C4-2B (cell line): ENCODE measurements around the gene SLC25A25.
"Not testable (repeated sequence)": the region's sequence is repeated elsewhere in the genome, so short reads cannot be mapped to it uniquely, and the experiment has no call there.

Experiments
- H3K27ac ChIP-seq: fragments of 450-650 bp; 2 replicates; pipeline ENCODE4 v1.5.1; 2017
- CTCF ChIP-seq: fragments of 450-650 bp; conservative IDR thresholded peaks from 2 replicates; pipeline ENCODE4 v1.5.1; 2017; ENCODE audit warnings: mild to moderate bottlenecking
- ZFX ChIP-seq: fragments of 450-650 bp; IDR thresholded peaks from 2 replicates; pipeline ENCODE4 v1.6.1; 2017

The SLC25A25 gene

GRCh38 chr9:128104171-128104618 is 36.2 kb downstream of the SLC25A25 start:
- no peak for TF ChIP-seq CTCF
- no peak for TF ChIP-seq ZFX
- H3K27ac ChIP-seq: no peak overlapping the region

DNA sequence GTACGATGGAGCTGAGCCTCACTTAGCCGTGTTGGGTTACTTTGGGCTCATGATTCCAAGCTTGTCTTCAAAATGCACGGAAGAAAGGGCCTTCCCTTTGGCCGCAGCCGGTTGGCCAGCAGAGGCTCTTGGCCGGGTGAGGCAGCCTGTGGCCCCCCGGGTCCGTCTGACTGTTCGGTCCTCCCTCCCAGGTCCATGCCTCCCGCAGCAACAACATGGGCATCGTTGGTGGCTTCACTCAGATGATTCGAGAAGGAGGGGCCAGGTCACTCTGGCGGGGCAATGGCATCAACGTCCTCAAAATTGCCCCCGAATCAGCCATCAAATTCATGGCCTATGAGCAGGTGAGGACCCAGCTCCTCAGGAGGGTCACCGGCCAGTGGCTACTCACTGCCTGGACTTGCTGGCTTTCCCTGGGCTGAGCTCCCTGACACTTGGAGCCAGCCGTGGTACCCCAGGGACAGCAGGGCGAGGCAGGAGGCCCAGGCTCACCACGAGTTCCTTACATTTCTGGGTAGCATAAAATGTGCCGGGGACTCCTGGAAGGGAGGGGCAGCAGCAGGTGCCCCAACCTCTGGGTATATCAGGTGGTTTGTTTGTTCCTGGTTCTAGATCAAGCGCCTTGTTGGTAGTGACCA is 37.6 kb downstream of the SLC25A25 start:
- no peak for TF ChIP-seq CTCF
- no peak for TF ChIP-seq ZFX
- H3K27ac ChIP-seq: no peak overlapping the region

GRCh38 chr9:128106181-128106939 is 38.3 kb downstream of the SLC25A25 start:
- TF ChIP-seq ZFX: no peak
- no peak for TF ChIP-seq CTCF
- H3K27ac ChIP-seq: no peak overlapping the region

DNA sequence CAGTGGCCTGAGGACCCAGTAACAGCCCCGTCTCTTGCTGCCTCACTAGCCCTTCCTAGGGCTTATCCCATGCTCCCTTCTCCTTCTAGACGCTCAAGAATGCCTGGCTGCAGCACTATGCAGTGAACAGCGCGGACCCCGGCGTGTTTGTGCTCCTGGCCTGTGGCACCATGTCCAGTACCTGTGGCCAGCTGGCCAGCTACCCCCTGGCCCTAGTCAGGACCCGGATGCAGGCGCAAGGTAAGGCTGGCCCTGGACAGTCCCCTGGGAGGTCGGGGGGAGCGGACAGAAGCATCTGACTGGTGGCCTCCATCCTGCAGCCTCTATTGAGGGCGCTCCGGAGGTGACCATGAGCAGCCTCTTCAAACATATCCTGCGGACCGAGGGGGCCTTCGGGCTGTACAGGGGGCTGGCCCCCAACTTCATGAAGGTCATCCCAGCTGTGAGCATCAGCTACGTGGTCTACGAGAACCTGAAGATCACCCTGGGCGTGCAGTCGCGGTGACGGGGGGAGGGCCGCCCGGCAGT is 39.0 kb downstream of the SLC25A25 start:
- H3K27ac ChIP-seq: no peak overlapping the region
- TF ChIP-seq CTCF: no peak

GRCh38 chr9:128107468-128108268 is 39.6 kb downstream of the SLC25A25 start:
- H3K27ac ChIP-seq: no peak overlapping the region
- TF ChIP-seq ZFX: no peak

- TF ChIP-seq ZFX: no peak
- TF ChIP-seq CTCF: no peak
- H3K27ac ChIP-seq: no peak overlapping the region
Measured at GRCh38 chr9:128108269-128109049, 40.4 kb downstream of the SLC25A25 start.

GRCh38 chr9:128109050-128109709 is 41.1 kb downstream of the SLC25A25 start:
- no peak overlapping the region for H3K27ac ChIP-seq

GRCh38 chr9:128111726-128112125 is 43.7 kb downstream of the SLC25A25 start:
- H3K27ac ChIP-seq: not testable (repeated sequence)

More at GRCh38 chr9:128109050-128109709, 41.1 kb downstream of the SLC25A25 start:
- TF ChIP-seq CTCF (no peak), ZFX (no peak)
